ENCODE measurements around the gene MAP7. TPM values are rescaled to one million over a fixed set of nuclear protein-coding genes. Genes with fewer than 3 reads are reported as not detected.

The MAP7 gene
- polyA plus RNA-seq, 1 donor from 2014 or later, result 5.1 TPM

GRCh38 chr6:136524936-136525413 lies 25.2 kb downstream of the MAP7 start:
- Histone ChIP-seq H3K4me2 (ENCODE audit: low read length) (peak overlapping the region; percentile 84), H3K27ac (ENCODE audit: low read length) (peak overlapping the region; percentile 85), H3F3A (ENCODE audit: insufficient read depth, low read length, poor library complexity, severe bottlenecking) (no peaks in the 10 kb centered on the region), H3K79me2 (replicated peaks; ENCODE audit: insufficient read depth, low read length) (no peaks in the 10 kb centered on the region), H3K9ac (ENCODE audit: low read length) (peak overlapping the region; percentile 67), H3K9me3 (ENCODE audit: low read length) (no peaks in the 10 kb centered on the region), H3K4me3 (ENCODE audit: low read length) (peak overlapping the region; percentile 65), H4K20me1 (ENCODE audit: insufficient read depth) (no peaks in the 10 kb centered on the region), H3K36me3 (ENCODE audit: insufficient read depth, low read length) (no peaks in the 10 kb centered on the region), H3K27me3 (ENCODE audit: insufficient read depth, low read depth, low read length) (no peaks in the 10 kb centered on the region), H2AFZ (ENCODE audit: low read depth, low read length) (peak overlapping the region; percentile 48), H3K9me2 (ENCODE audit: insufficient read depth, low read length) (no peaks in the 10 kb centered on the region)
- peak; percentile 18 for TF ChIP-seq REST (IDR thresholded peaks at IDR 0.05; ENCODE audit: borderline replicate concordance)
- TF ChIP-seq SMC3 (conservative IDR thresholded peaks at IDR 0.05; ENCODE audit: poor library complexity), result no peak
- peak; percentile 43 for TF ChIP-seq POLR2AphosphoS5 (IDR thresholded peaks at IDR 0.05)

- H3F3A ChIP-seq (ENCODE audit: insufficient read depth, low read length, poor library complexity, severe bottlenecking), result no peaks in the 10 kb centered on the region
- peak overlapping the region; percentile 67 for H3K9ac ChIP-seq (ENCODE audit: low read length)
- H3K9me3 ChIP-seq (ENCODE audit: low read length), result no peaks in the 10 kb centered on the region
- no peaks in the 10 kb centered on the region for H3K36me3 ChIP-seq (ENCODE audit: insufficient read depth, low read length)
- H3K27me3 ChIP-seq (ENCODE audit: insufficient read depth, low read depth, low read length), result no peaks in the 10 kb centered on the region
- H3K9me2 ChIP-seq (ENCODE audit: insufficient read depth, low read length), result no peaks in the 10 kb centered on the region
- no peaks in the 10 kb centered on the region for H4K20me1 ChIP-seq (ENCODE audit: insufficient read depth)
- H3K79me2 ChIP-seq (replicated peaks; ENCODE audit: insufficient read depth, low read length), result no peaks in the 10 kb centered on the region
- H3K4me2 ChIP-seq (ENCODE audit: low read length), result peak overlapping the region; percentile 84
- H2AFZ ChIP-seq (ENCODE audit: low read depth, low read length), result peak overlapping the region; percentile 48
- H3K27ac ChIP-seq (ENCODE audit: low read length), result peak overlapping the region; percentile 85
- TF ChIP-seq REST (IDR thresholded peaks at IDR 0.05; ENCODE audit: borderline replicate concordance), result peak; percentile 12
- TF ChIP-seq EP300 (conservative IDR thresholded peaks at IDR 0.05; ENCODE audit: poor library complexity, severe bottlenecking), result no peak
- peak overlapping the region; percentile 65 for H3K4me3 ChIP-seq (ENCODE audit: low read length)
These were observed 25.8 kb downstream of the MAP7 start for GRCh38 chr6:136524339-136524935.

- H3K27ac ChIP-seq (ENCODE audit: low read length), result no peak overlapping the region
- H3K9ac ChIP-seq (ENCODE audit: low read length), result no peak overlapping the region
- no peaks in the 10 kb centered on the region for H3K9me3 ChIP-seq (ENCODE audit: low read length)
- H3K36me3 ChIP-seq (ENCODE audit: insufficient read depth, low read length), result no peaks in the 10 kb centered on the region
- no peaks in the 10 kb centered on the region for H3K79me2 ChIP-seq (replicated peaks; ENCODE audit: insufficient read depth, low read length)
- H2AFZ ChIP-seq (ENCODE audit: low read depth, low read length), result no peak overlapping the region
- no peaks in the 10 kb centered on the region for H3K9me2 ChIP-seq (ENCODE audit: insufficient read depth, low read length)
- H3K4me2 ChIP-seq (ENCODE audit: low read length), result no peak overlapping the region
- no peak overlapping the region for H3K4me3 ChIP-seq (ENCODE audit: low read length)
- H3F3A ChIP-seq (ENCODE audit: insufficient read depth, low read length, poor library complexity, severe bottlenecking), result no peaks in the 10 kb centered on the region
- H4K20me1 ChIP-seq (ENCODE audit: insufficient read depth), result no peaks in the 10 kb centered on the region
- no peaks in the 10 kb centered on the region for H3K27me3 ChIP-seq (ENCODE audit: insufficient read depth, low read depth, low read length)
- TF ChIP-seq CTCF (IDR thresholded peaks at IDR 0.05; ENCODE audit: poor library complexity, severe bottlenecking) (no peak), POLR2AphosphoS5 (IDR thresholded peaks at IDR 0.05) (no peak), TAF1 (IDR thresholded peaks at IDR 0.05; ENCODE audit: low read depth) (no peak), MXI1 (conservative IDR thresholded peaks at IDR 0.05; ENCODE audit: poor library complexity, severe bottlenecking) (no peak), EZH2 (IDR thresholded peaks at IDR 0.05; ENCODE audit: borderline replicate concordance, insufficient read depth, low read length, poor library complexity, severe bottlenecking) (no peak), EP300 (conservative IDR thresholded peaks at IDR 0.05; ENCODE audit: poor library complexity, severe bottlenecking) (no peak), REST (IDR thresholded peaks at IDR 0.05; ENCODE audit: borderline replicate concordance) (no peak), RAD21 (conservative IDR thresholded peaks at IDR 0.05) (no peak)
These were observed 27.0 kb downstream of the MAP7 start for GRCh38 chr6:136523196-136523595.

All from neural cell (in vitro differentiated cells).